Colonic mucosa (tissue), 4 donors: ENCODE measurements around the gene TMCO1. TPM values are rescaled to one million over a fixed set of nuclear protein-coding genes. Genes with fewer than 3 reads are reported as not detected.
"Not testable (repeated sequence)": the region's sequence is repeated elsewhere in the genome, so short reads cannot be mapped to it uniquely, and the experiment has no call there.

Source experiments
- DNase-seq: peaks from one replicate; pipeline ENCODE4 v3.0.0-alpha.2; 2020
- H3K27ac ChIP-seq: fragments of 200-600 bp; one replicate; pipeline ENCODE4 v1.8.0; 2021
- H3K27me3 ChIP-seq: fragments of 200-600 bp; one replicate; pipeline ENCODE4 v1.8.0; 2021
- H3K36me3 ChIP-seq: fragments of 200-600 bp; one replicate; pipeline ENCODE4 v1.8.0; 2021
- H3K4me1 ChIP-seq: fragments of 200-600 bp; one replicate; pipeline ENCODE4 v1.8.0; 2021; ENCODE audit warnings: mild to moderate bottlenecking
- H3K4me3 ChIP-seq: fragments of 200-600 bp; one replicate; pipeline ENCODE4 v1.8.0; 2021
- H3K9ac ChIP-seq, 2 donors: one replicate each; pipeline ENCODE4 v1.7.0; 2013; ENCODE audit warnings: control low read depth in 2 of 2, low read depth in 2 of 2, low read length in 2 of 2
- H3K9me3 ChIP-seq: fragments of 200-600 bp; one replicate; pipeline ENCODE4 v1.8.0; 2021
- intact Hi-C: fragments of 100-400 bp; cut with DNase I; formaldehyde crosslinking; loops from one replicate; pipeline ENCODE4 v1.14.1; 2022
- total RNA-seq, 2 donors: library from RNA; stranded (reverse); fragmentation: NEBNext Ultra II Directional in 1 of 2; extraction: Animal tissue kit (Norgen Biotek cat#: 25700) in 1 of 2; gene quantifications; one replicate each; pipeline ENCODE4 v1.2.1, GENCODE V29; 2021
- TF ChIP-seq, protein P1 (sequence below): fragments of 200-600 bp; IDR thresholded peaks from one replicate; pipeline ENCODE4 v1.8.0; 2022; ENCODE audit warnings: antibody characterized with exemption, mild to moderate bottlenecking
- donor health status: healthy.
- donor health status: DM: no; HTN: no; CAD: no.
- donor health status: DM: no; HTN: no; CAD: no.

The TMCO1 gene
- total RNA-seq, 2 donors from 2014 or later, result 149 to 173 TPM

DNA sequence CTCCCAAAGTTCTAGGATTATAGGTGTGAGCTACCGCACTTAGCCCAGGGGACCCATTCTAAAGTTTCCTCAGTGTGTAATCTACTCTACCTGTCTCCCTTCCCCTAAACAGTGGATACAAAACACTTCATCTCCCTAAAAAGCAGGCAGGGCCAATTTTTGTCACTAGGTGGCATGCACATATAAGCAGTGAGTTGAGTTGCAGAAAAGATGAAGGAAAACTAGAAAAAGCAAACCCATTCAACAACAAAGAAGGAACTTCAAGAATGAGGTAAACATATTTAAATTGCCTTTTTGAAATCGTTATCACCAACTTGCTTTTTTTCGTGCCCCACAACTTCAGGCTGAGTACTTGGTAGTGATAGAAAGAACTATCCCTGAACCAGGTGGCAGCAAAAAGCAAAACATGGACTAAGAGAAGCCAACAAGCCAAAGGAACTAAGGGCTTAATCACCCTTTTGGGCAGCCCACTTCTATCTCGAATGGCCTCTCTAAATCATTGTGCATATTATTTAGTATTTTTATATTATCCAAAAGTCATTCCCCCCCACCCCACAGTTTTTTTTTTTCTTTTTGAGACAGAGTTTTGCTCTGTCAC is 50.7 kb downstream of the TMCO1 start:
- intact Hi-C loops, result loop anchor here (2.0 kb wide), 1 partner anchor 197 kb away; no protein-coding TSS in a partner anchor

DNA sequence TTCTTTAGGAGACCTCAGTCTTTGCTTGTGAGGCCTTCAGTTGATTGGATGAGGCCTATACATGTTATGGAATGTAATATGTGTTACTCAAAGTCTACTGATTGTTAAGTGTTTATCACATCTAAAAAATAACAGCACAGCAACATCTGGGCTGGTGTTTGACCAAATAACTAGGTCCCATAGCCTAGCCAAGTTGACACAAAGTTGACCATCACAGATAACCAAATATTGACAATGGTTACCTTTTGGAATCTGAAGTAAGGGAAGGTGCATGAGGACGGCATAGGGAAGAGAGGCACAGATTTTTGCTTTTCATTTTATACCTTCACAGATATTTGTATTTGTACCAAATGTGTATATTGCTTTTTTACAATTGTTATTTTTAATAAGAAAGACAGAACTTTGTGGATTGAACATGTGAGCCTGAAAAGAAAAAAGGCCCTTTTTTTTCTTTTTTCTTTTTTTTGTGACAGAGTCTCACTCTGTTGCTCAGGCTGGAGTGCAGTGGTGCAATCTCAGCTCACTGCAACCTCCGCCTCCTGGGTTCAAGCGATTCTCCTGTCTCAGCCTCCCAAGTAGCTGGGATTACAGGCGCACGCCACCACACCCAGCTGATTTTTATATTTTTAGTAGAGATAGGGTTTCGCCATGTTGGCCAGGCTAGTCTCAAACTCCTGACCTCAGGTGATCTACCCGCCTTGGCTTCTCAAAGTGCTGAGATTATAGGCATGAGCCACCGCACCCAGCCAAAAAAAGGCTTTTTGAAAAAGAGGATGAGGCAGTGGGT is 52.2 kb downstream of the TMCO1 start:
- not testable (repeated sequence) for H3K4me1 ChIP-seq
- intact Hi-C loops, result loop anchor here (2.0 kb wide), 1 partner anchor 198 kb away; no protein-coding TSS in a partner anchor

More for the DNA sequence above, 50.7 kb downstream of the TMCO1 start:
- no peak overlapping the region for H3K9ac ChIP-seq
- TF ChIP-seq, protein P1, sequence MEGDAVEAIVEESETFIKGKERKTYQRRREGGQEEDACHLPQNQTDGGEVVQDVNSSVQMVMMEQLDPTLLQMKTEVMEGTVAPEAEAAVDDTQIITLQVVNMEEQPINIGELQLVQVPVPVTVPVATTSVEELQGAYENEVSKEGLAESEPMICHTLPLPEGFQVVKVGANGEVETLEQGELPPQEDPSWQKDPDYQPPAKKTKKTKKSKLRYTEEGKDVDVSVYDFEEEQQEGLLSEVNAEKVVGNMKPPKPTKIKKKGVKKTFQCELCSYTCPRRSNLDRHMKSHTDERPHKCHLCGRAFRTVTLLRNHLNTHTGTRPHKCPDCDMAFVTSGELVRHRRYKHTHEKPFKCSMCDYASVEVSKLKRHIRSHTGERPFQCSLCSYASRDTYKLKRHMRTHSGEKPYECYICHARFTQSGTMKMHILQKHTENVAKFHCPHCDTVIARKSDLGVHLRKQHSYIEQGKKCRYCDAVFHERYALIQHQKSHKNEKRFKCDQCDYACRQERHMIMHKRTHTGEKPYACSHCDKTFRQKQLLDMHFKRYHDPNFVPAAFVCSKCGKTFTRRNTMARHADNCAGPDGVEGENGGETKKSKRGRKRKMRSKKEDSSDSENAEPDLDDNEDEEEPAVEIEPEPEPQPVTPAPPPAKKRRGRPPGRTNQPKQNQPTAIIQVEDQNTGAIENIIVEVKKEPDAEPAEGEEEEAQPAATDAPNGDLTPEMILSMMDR, result peak; percentile 61
- H3K27ac ChIP-seq, result no peak overlapping the region
- H3K4me3 ChIP-seq, result no peak overlapping the region
- H3K4me1 ChIP-seq, result no peaks in the 10 kb centered on the region
- H3K36me3 ChIP-seq, result no peaks in the 10 kb centered on the region
- DNase-seq, result peak; percentile 52
- no peaks in the 10 kb centered on the region for H3K27me3 ChIP-seq
- no peaks in the 10 kb centered on the region for H3K9me3 ChIP-seq

DNA sequence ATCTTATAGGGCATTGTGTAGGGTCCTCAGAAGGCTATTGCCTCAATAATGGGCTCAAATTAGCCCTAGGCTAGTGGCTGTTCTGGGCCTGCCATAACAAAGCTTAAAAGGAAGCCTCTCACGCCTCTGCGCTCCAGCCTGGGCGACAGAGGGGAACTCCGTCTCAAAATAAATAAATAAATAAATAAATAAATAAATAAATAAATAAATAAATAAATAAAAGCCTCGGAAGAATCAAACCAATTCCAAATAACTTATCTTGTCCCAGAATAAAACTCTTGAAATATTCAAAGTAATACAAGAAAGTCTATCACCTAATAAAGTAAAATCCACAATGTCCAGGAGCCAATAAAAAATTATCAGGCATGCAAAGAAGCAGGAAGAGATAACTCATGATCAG is 55.9 kb downstream of the TMCO1 start:
- Histone ChIP-seq H3K36me3 (no peaks in the 10 kb centered on the region), H3K9me3 (no peaks in the 10 kb centered on the region), H3K27ac (no peak overlapping the region), H3K27me3 (no peaks in the 10 kb centered on the region), H3K4me1 (no peaks in the 10 kb centered on the region), H3K4me3 (no peak overlapping the region), H3K9ac (no peak overlapping the region)
- TF ChIP-seq, protein P1, result no peak
- DNase-seq, result no peak
- intact Hi-C loops, result no loop called here

More for the DNA sequence above, 52.2 kb downstream of the TMCO1 start:
- H3K27me3 ChIP-seq, H3K9me3 ChIP-seq, H3K36me3 ChIP-seq, DNase-seq, H3K4me3 ChIP-seq, H3K9ac ChIP-seq, H3K27ac ChIP-seq: not testable (repeated sequence)

DNA sequence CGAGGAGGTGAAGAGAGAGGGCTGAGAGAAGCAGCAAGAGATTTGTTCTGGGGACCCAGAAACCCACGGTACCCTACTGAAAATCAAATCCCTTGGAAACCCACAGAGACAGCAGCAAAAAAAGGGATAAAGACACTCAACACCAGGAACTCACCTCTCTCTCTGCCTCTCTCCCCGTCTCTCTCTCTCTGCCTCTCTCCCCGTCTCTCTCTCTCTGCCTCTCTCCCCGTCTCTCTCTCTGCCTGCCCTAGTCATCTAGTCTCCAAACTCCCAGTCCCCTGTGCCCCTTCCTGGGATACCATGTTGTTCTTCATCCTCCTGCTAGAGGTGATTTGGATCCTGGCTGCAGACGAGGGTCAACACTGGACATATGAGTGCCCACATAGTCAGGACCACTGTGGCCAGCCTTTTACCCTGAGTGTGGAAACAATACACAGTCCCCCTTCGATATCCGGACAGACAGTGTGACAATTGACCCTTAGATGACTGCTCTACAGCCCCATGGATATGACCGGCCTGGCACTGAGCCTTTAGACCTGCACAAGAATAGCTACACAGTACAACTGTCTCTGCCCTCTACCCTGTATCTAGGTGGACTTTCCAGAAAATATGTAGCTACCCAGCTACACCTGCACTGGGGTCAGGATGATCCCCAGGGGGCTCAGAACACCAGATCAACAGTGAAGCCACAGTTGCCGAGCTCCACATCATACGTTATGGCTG is 60.5 kb downstream of the TMCO1 start:
- intact Hi-C loops, result no loop called here
- no peak overlapping the region for H3K27ac ChIP-seq

DNA sequence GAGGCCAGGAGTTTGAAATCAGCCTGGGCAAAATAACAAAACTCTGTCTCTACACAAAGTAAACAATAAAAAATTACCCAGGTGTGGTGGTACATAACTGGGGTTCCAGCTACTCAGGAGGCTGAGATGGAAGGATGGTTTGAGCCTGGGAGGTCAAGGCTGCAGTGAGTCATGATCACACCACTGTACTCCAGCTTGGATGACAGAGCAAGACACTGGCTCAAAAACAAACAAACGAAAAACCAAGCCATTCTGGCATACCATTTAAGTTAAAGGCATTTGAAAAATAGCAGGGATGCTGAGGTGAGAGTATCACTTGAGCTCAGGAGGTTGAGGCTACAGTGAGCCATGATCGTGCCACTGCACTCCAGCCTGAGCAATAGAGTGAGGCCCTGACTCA is 65.0 kb downstream of the TMCO1 start:
- TF ChIP-seq, protein P1, result no peak
- Histone ChIP-seq H3K4me3 (no peak overlapping the region), H3K9ac (no peak overlapping the region), H3K4me1 (no peaks in the 10 kb centered on the region), H3K27me3 (no peaks in the 10 kb centered on the region), H3K27ac (no peak overlapping the region), H3K9me3 (no peaks in the 10 kb centered on the region), H3K36me3 (no peaks in the 10 kb centered on the region)
- intact Hi-C loops, result no loop called here
- no peak for DNase-seq

More for the DNA sequence above, 60.5 kb downstream of the TMCO1 start:
- Histone ChIP-seq H3K27me3 (no peaks in the 10 kb centered on the region), H3K4me1 (no peaks in the 10 kb centered on the region), H3K36me3 (no peaks in the 10 kb centered on the region), H3K4me3 (no peak overlapping the region), H3K9ac (no peak overlapping the region), H3K9me3 (no peaks in the 10 kb centered on the region)
- TF ChIP-seq, protein P1, result no peak
- no peak for DNase-seq

DNA sequence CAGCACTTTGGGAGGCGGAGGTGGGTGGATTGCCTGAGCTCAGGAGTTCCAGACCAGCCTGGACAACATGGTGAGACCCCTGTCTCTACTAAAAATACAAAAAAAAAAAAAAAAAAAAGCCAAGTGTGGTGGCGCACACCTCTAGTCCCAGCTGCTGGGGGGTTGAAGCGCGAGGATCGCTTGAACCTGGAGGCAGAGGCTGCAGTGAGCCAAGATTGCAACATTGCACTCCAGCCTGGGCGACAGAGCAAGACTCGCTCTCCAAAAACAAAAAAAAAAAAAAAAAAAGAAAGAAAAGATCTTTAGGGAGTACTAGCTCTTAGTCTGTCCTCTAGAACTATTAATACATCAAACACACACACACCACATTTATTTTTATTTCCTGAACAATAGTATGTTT is 66.7 kb downstream of the TMCO1 start:
- H3K4me1 ChIP-seq, H3K4me3 ChIP-seq, H3K9me3 ChIP-seq, H3K27ac ChIP-seq, H3K36me3 ChIP-seq, H3K27me3 ChIP-seq, intact Hi-C loops, DNase-seq, H3K9ac ChIP-seq: not testable (repeated sequence)
